Brain microvascular endothelial cell (primary cell): ENCODE measurements around the gene C14orf93.

Experiments used
- DNase-seq: peaks from one replicate; pipeline ENCODE4 v3.0.0-alpha.2; 2020
- H3K27ac ChIP-seq: fragments of 250-450 bp; sonication (Bioruptor Pico); 2 replicates; pipeline ENCODE4 v1.5.1; 2020; ENCODE audit warnings: mild to moderate bottlenecking, moderate library complexity
- H3K27me3 ChIP-seq: fragments of 250-450 bp; sonication (Bioruptor Pico); replicated peaks from 2 replicates; pipeline ENCODE4 v1.5.1; 2020; ENCODE audit warnings: mild to moderate bottlenecking
- H3K36me3 ChIP-seq: fragments of 250-450 bp; sonication (Bioruptor Pico); replicated peaks from 2 replicates; pipeline ENCODE4 v1.5.1; 2020; ENCODE audit warnings: mild to moderate bottlenecking
- H3K4me3 ChIP-seq: 2 replicates; pipeline ENCODE4 v1.5.1; 2011; ENCODE audit warnings: low read depth, mild to moderate bottlenecking, control low read depth, low read length, moderate library complexity
- in situ Hi-C: cut with HindIII; loops from 2 replicates; pipeline ENCODE4 v1.10.0; 2017; ENCODE audit warnings: low sequenced_read_pairs, low pct_ligation_motif_present
- TF ChIP-seq, protein P1 (sequence below): IDR thresholded peaks from 2 replicates; pipeline ENCODE4 v1.5.1; 2011; ENCODE audit warnings: low read depth, mild to moderate bottlenecking, moderate library complexity, low read length, control low read depth, inconsistent platforms; ENCODE audit errors: missing control alignments

C14orf93 gene

DNA sequence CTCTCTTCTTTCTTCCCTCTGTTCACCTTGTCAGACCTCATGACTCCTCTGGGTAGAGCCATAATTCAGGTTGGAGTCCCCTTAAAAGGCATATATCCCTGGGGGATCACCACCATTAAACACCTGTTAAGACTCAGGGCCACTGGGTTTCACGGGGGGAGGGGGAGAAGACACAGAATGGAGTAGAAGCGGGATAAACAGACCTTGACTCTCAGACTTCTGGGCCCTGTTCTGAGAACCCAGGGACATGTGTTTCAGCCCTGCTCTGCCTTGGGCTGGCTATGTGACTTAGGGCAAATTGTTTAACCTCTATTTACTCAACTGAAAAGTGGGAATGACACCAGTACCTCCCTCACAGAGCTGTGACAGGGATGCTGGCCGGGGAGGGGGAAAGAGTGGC lies 42.7 kb upstream of the C14orf93 start:
- TF ChIP-seq, protein P1, sequence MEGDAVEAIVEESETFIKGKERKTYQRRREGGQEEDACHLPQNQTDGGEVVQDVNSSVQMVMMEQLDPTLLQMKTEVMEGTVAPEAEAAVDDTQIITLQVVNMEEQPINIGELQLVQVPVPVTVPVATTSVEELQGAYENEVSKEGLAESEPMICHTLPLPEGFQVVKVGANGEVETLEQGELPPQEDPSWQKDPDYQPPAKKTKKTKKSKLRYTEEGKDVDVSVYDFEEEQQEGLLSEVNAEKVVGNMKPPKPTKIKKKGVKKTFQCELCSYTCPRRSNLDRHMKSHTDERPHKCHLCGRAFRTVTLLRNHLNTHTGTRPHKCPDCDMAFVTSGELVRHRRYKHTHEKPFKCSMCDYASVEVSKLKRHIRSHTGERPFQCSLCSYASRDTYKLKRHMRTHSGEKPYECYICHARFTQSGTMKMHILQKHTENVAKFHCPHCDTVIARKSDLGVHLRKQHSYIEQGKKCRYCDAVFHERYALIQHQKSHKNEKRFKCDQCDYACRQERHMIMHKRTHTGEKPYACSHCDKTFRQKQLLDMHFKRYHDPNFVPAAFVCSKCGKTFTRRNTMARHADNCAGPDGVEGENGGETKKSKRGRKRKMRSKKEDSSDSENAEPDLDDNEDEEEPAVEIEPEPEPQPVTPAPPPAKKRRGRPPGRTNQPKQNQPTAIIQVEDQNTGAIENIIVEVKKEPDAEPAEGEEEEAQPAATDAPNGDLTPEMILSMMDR: no peak
- Histone ChIP-seq H3K27ac (no peak overlapping the region), H3K4me3 (no peak overlapping the region), H3K36me3 (no peaks in the 10 kb centered on the region), H3K27me3 (no peaks in the 10 kb centered on the region)
- DNase-seq: no peak
- in situ Hi-C loops: no loop called here

DNA sequence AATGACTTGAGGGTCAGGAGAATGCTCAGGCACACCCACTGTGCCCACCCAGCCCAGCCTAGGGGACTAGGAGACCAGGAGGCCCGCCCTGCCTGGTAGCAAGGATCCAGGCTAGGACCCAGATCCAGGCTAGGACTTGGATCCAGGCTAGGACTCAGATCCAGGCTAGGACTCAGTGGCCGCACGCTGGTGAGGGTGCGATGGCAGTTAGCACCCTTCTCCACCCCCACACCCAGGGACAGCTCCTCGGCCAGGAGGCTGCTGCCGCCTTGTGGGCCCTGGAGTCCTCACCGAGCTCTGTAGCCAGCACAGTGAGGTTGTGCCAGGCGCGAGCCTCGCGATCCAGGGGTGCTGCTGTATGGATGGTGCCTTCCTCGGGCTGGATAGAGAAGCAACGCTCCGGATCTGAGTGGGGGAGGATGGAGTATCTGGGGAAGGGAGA lies 42.3 kb upstream of the C14orf93 start:
- DNase-seq: no peak
- Histone ChIP-seq H3K36me3 (no peaks in the 10 kb centered on the region), H3K27me3 (no peaks in the 10 kb centered on the region), H3K27ac (no peak overlapping the region), H3K4me3 (no peak overlapping the region)
- TF ChIP-seq, protein P1: peak; percentile 58
- in situ Hi-C loops: no loop called here

DNA sequence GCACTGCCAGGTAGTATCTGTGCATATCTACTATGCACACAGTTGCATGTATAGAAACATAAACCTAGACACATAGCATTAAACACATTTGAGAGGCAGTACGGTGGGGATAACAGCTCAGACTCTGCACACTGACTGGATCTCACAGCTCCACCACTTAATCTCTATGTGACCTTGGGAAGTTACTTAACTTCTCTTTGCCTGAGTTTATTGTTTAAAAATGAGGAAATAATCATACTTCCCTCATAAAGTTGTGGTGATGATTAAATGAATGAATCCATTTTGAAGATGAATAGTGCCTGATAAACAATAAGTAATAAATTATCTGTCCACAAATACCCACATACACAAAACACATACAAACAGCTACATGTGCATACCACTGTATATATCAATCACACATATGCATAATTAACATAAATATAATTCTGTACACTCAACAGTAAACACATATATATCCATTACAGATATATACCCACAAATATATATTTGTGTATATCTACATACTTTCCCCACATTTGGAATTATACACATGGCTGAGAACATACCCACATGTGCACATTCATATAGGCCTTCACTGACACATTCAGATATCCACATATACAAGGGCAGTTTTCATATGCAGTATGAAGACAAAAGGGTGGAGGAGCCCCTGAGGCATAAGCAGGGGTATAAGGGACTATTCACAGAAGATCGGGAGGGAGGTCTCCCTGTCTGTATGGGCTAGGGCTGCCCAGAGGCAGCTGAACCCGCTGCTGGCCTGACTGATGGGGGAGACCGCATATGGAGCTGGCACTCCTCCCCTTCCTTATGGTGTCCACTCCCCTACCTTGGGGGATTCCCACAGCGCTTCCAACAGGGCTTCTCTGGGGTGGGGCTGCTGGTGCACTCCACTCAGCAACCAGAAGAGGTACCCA lies 41.5 kb upstream of the C14orf93 start:
- H3K27ac ChIP-seq: no peak overlapping the region

DNA sequence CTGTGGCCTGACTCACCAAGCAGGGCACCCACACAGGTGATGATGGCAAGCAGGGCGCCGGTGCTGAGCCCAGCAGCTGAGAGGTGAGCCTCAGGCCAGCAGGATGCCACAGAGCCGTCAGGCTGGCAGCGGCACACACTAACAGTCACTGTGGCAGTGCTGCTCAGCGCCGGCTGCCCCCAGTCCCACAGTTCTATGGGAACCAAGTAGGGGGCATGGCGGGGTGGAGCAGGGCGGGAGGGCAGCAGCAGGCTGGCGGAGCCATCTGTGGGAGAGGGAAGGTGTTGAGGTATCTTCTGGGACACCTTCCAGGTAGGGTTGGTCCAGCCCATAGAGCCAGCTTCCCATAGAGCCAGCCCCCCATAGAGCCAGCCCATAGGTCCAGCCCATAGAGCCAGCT lies 39.1 kb upstream of the C14orf93 start:
- Histone ChIP-seq H3K27me3 (no peaks in the 10 kb centered on the region), H3K4me3 (no peak overlapping the region), H3K36me3 (no peaks in the 10 kb centered on the region), H3K27ac (no peak overlapping the region)
- DNase-seq: no peak
- TF ChIP-seq, protein P1: no peak
- in situ Hi-C loops: loop anchor here (10.0 kb wide), 1 partner anchor 64 kb away; the partner anchor contains the start of gene AJUBA

More for the DNA sequence above, 41.5 kb upstream of the C14orf93 start:
- TF ChIP-seq, protein P1: no peak
- H3K27me3 ChIP-seq: no peaks in the 10 kb centered on the region
- in situ Hi-C loops: no loop called here
- H3K4me3 ChIP-seq: no peak overlapping the region
- no peak for DNase-seq
- H3K36me3 ChIP-seq: no peaks in the 10 kb centered on the region

DNA sequence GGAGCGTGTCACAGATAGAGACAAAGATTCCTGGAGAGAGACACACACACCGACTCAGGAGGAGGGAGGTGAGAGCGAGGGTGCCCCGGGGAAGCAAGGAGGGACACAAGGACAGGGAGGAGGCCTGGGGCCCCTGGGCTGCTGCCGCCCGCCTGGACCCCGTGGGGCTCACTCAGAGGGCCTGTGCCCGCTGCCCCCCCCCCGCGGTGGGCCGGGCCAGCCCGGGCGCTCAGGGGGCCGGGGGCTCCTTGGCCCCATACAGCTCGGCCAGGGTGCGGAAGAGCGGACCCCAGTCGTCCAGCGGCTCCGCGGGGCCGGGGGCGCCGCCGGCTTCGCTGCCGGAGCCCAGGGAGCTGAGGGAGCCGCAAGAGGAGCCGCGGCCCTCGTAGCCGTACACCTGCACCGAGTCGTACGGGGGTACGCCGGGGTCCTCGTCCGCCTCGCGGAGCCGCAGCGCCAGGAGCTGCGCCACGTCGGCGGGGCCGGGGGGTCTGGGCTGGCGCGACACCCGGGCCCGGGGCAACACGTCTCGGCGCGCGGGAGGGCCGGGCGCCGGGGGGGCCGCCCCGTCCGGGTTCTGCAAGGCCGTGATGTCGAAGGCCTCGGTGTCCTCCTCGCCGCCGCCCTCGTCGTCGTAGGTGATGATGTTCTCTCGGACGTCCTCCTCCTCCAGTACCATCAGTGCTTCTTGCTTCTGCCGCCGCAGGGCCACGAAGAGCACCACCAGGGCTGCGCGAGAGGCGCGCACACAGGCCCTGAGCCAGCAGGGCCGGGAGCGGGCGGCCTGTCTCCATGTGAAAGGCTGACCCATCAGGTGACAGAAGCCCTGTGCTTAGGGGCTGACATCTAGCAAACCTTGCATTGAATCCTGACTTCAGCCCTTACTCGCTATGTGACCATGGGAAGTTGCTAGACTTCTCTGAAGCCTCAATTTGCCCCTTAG lies 38.1 kb upstream of the C14orf93 start:
- Histone ChIP-seq H3K4me3 (no peak overlapping the region), H3K36me3 (no peaks in the 10 kb centered on the region), H3K27ac (no peak overlapping the region), H3K27me3 (no peaks in the 10 kb centered on the region)
- in situ Hi-C loops: loop anchor here (10.0 kb wide), 1 partner anchor 63 kb away; the partner anchor contains the start of gene AJUBA
- TF ChIP-seq, protein P1: no peak
- DNase-seq: no peak
